PC-9 (cell line): ENCODE measurements around the gene HACD2. TPM values are rescaled to one million over a fixed set of nuclear protein-coding genes. Genes with fewer than 3 reads are reported as not detected.

Experiments used
- BruUV-seq: library from RNA; stranded (reverse); fragments of 400-500 nt; replicated peaks from 2 replicates; lab custom pipeline; 2021; lab: Mats Ljungman, UMichigan
- CTCF ChIA-PET: fragments of 300-600 bp; sonication (Branson Sonifier 250); formaldehyde crosslinking; loops from one replicate; lab custom pipeline; 2022; ENCODE audit warnings: antibody characterized with exemption; lab: Charles Lee
- POLR2A ChIA-PET: fragments of 300-600 bp; sonication (Branson Sonifier 250); formaldehyde crosslinking; loops from one replicate; lab custom pipeline; 2022; ENCODE audit warnings: antibody characterized with exemption; ENCODE audit not compliant: unreplicated experiment; lab: Charles Lee
- DNase-seq, 2 experiments: peaks; one replicate each; pipeline versions ENCODE4 v3.0.0 to v3.0.0-alpha.2; 2015 to 2022; ENCODE audit warnings: mixed read lengths in 1 of 2
- H2AFZ ChIP-seq: fragments of 200-600 bp; sonication (generic); 2 replicates; pipeline ENCODE4 v1.8.1; 2017; ENCODE audit warnings: antibody characterized with exemption
- H3F3A ChIP-seq: fragments of 200-600 bp; sonication (generic); 2 replicates; pipeline ENCODE4 v1.8.1; 2017; ENCODE audit warnings: antibody characterized with exemption, mild to moderate bottlenecking, low read depth; ENCODE audit not compliant: insufficient read depth
- H3K27ac ChIP-seq: fragments of 200-600 bp; sonication (generic); 2 replicates; pipeline ENCODE4 v1.6.1; 2016; ENCODE audit warnings: mixed run types
- H3K27me3 ChIP-seq: fragments of 200-600 bp; sonication (generic); 2 replicates; pipeline ENCODE4 v1.6.1; 2016; ENCODE audit warnings: low read depth, mixed run types; ENCODE audit not compliant: insufficient read depth
- H3K36me3 ChIP-seq: fragments of 200-600 bp; sonication (generic); 2 replicates; pipeline ENCODE4 v1.6.1; 2016; ENCODE audit warnings: low read depth, mixed run types
- H3K4me1 ChIP-seq: fragments of 200-600 bp; sonication (generic); replicated peaks from 2 replicates; pipeline ENCODE4 v1.6.1; 2016; ENCODE audit warnings: mixed run types; ENCODE audit not compliant: insufficient read depth
- H3K4me2 ChIP-seq: fragments of 200-600 bp; sonication (generic); 2 replicates; pipeline ENCODE4 v1.6.1; 2017; ENCODE audit warnings: mixed run types
- H3K4me3 ChIP-seq: fragments of 200-600 bp; sonication (generic); 2 replicates; pipeline ENCODE4 v1.6.1; 2016; ENCODE audit warnings: mixed run types
- H3K79me2 ChIP-seq: fragments of 200-600 bp; sonication (generic); 2 replicates; pipeline ENCODE4 v1.6.1; 2017; ENCODE audit warnings: low read depth, mixed run types
- H3K9me2 ChIP-seq: fragments of 200-600 bp; sonication (generic); 2 replicates; pipeline ENCODE4 v1.8.1; 2017; ENCODE audit warnings: mild to moderate bottlenecking; ENCODE audit not compliant: insufficient read depth
- H3K9me3 ChIP-seq: fragments of 200-600 bp; sonication (generic); 2 replicates; pipeline ENCODE4 v1.8.1; 2016; ENCODE audit warnings: low read depth; ENCODE audit not compliant: insufficient read depth
- H4K20me1 ChIP-seq: fragments of 200-600 bp; sonication (generic); 2 replicates; pipeline ENCODE4 v1.8.1; 2017; ENCODE audit not compliant: insufficient read depth
- EZH2 ChIP-seq: fragments of 200-600 bp; sonication (generic); IDR thresholded peaks from 2 replicates; pipeline ENCODE4 v1.8.0; 2017; ENCODE audit warnings: antibody characterized with exemption, low read depth
- intact Hi-C: fragments of 100-400 bp; cut with micrococcal nuclease; formaldehyde crosslinking; loops from one replicate; pipeline ENCODE4 v1.10.0; 2022; ENCODE audit not compliant: unreplicated experiment
- total RNA-seq: library from RNA; stranded (reverse); gene quantifications from 2 replicates; pipeline ENCODE4 v1.2.3, GENCODE V29; 2021
- TF ChIP-seq, protein P1 (sequence below): fragments of 200-600 bp; sonication (generic); conservative IDR thresholded peaks from 2 replicates; pipeline ENCODE4 v1.6.1; 2017; ENCODE audit warnings: mixed run types, antibody characterized with exemption, mild to moderate bottlenecking, moderate library complexity

Gene HACD2
- total RNA-seq, 1 experiment from 2014 or later: 53.3 TPM

DNA sequence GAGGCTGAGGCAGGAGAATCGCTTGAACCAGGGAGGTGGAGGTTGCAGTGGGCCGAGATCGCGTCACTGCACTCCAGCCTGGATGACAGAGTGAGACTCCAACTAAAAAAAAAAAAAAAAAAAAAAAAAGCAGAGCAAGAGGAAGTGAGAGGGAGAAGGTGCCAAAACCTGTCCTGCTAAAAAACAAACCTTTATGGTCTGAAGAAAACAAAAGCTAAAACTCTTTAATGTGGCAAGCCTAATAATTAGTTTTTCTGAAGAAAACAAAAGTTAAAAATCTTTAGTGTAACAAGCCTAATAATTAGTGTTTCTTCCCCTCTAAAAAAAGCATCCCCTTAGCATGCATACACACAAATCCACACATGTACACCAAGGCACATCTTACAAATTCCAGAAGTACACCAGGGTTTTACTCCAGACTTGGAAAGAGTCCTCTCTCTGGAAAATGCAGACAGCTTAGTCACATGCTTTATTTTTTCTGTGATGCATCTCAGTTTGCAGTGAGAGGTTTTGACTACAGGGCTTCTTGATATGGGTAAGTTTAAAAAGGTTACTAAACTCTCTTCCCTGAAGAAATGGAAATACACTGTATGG is 65.9 kb downstream of the HACD2 start:
- no peaks in the 10 kb centered on the region for H3K9me2 ChIP-seq
- H3K9me3 ChIP-seq: no peaks in the 10 kb centered on the region
- no peaks in the 10 kb centered on the region for H3K79me2 ChIP-seq
- no peak for DNase-seq
- intact Hi-C loops: no loop called here
- H3K27me3 ChIP-seq: no peaks in the 10 kb centered on the region
- no TSS peak for BruUV-seq
- H3K4me1 ChIP-seq: no peaks in the 10 kb centered on the region
- no peak overlapping the region for H2AFZ ChIP-seq
- no peaks in the 10 kb centered on the region for H3F3A ChIP-seq
- H3K4me3 ChIP-seq: no peak overlapping the region
- H3K4me2 ChIP-seq: no peak overlapping the region
- no peak for TF ChIP-seq EZH2
- TF ChIP-seq, protein P1, sequence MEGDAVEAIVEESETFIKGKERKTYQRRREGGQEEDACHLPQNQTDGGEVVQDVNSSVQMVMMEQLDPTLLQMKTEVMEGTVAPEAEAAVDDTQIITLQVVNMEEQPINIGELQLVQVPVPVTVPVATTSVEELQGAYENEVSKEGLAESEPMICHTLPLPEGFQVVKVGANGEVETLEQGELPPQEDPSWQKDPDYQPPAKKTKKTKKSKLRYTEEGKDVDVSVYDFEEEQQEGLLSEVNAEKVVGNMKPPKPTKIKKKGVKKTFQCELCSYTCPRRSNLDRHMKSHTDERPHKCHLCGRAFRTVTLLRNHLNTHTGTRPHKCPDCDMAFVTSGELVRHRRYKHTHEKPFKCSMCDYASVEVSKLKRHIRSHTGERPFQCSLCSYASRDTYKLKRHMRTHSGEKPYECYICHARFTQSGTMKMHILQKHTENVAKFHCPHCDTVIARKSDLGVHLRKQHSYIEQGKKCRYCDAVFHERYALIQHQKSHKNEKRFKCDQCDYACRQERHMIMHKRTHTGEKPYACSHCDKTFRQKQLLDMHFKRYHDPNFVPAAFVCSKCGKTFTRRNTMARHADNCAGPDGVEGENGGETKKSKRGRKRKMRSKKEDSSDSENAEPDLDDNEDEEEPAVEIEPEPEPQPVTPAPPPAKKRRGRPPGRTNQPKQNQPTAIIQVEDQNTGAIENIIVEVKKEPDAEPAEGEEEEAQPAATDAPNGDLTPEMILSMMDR: no peak
- POLR2A ChIA-PET: no interaction called here
- no peak overlapping the region for H3K27ac ChIP-seq
- CTCF ChIA-PET: no interaction called here
- H3K36me3 ChIP-seq: peaks cover 6% of the 10 kb centered on the region; the same call in 1 of the 2 replicates
- H4K20me1 ChIP-seq: peaks cover 6% of the 10 kb centered on the region

GRCh38 chr3:123511726-123512125 is 73.1 kb downstream of the HACD2 start:
- Histone ChIP-seq H3K4me1 (no peaks in the 10 kb centered on the region), H3K4me2 (no peak overlapping the region), H3K4me3 (no peak overlapping the region), H3K79me2 (no peaks in the 10 kb centered on the region), H3K36me3 (peaks cover 15% of the 10 kb centered on the region), H3K27ac (no peak overlapping the region), H4K20me1 (peaks cover 4% of the 10 kb centered on the region; the same call in 1 of the 2 replicates), H2AFZ (no peak overlapping the region), H3K9me2 (no peaks in the 10 kb centered on the region), H3K27me3 (no peaks in the 10 kb centered on the region), H3K9me3 (no peaks in the 10 kb centered on the region), H3F3A (no peaks in the 10 kb centered on the region)
- DNase-seq: no peak
- no TSS peak for BruUV-seq
- POLR2A ChIA-PET: no interaction called here
- CTCF ChIA-PET: no interaction called here
- intact Hi-C loops: no loop called here
- TF ChIP-seq EZH2: no peak
- TF ChIP-seq, protein P1: no peak

DNA sequence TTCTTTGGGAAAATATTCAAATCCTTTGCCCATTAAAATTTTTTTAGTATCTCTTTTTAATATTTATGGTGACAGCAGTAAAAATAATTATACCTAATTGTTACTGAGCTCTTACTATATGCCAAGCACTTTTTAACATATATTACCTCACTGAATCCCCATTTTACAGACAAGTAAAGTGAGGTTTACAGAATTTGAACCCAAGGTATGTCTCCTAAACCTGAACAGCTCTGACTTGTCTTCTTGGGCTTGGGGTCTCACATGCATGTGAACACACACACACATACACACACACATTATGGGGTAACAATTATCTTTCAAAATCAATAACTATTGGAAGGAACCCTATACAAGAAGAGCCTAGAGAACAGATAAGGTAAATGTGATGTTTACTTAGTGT is 73.8 kb downstream of the HACD2 start:
- no peaks in the 10 kb centered on the region for H3K79me2 ChIP-seq
- H3K27ac ChIP-seq: no peak overlapping the region
- H3K9me2 ChIP-seq: no peaks in the 10 kb centered on the region
- no peak overlapping the region for H3K4me2 ChIP-seq
- peaks cover 3% of the 10 kb centered on the region; the same call in 1 of the 2 replicates for H4K20me1 ChIP-seq
- no peaks in the 10 kb centered on the region for H3F3A ChIP-seq
- no peak overlapping the region for H2AFZ ChIP-seq
- H3K27me3 ChIP-seq: no peaks in the 10 kb centered on the region
- H3K9me3 ChIP-seq: no peaks in the 10 kb centered on the region
- no peaks in the 10 kb centered on the region for H3K4me1 ChIP-seq
- H3K36me3 ChIP-seq: peaks cover 11% of the 10 kb centered on the region
- intact Hi-C loops: no loop called here
- DNase-seq: no peak
- TF ChIP-seq EZH2: no peak
- TF ChIP-seq, protein P1: no peak
- H3K4me3 ChIP-seq: no peak overlapping the region
- ChIA-PET CTCF (interaction anchor here (0.6 kb wide), 1 partner anchor 13 kb away, joined by 3 read pairs; no protein-coding TSS in a partner anchor), POLR2A (no interaction called here)
- no TSS peak for BruUV-seq
